ENCODE data around the gene IL31RA.
"Not testable (repeated sequence)": the region's sequence is repeated elsewhere in the genome, so short reads cannot be mapped to it uniquely, and the experiment has no call there.

Gene IL31RA

GRCh38 chr5:55927861-55928655 is 76.9 kb downstream of the IL31RA start:
- DNase-seq, result no peak

- no peak for DNase-seq
Measured at GRCh38 chr5:55929020-55929799, 78.1 kb downstream of the IL31RA start.

GRCh38 chr5:55932700-55933099 is 81.5 kb downstream of the IL31RA start:
- no peak for DNase-seq

GRCh38 chr5:55933377-55934114 is 82.4 kb downstream of the IL31RA start:
- DNase-seq, result no peak

- no peak for DNase-seq
Measured at GRCh38 chr5:55934115-55934613, 83.0 kb downstream of the IL31RA start.

GRCh38 chr5:55934720-55935119 is 83.6 kb downstream of the IL31RA start:
- DNase-seq, result no peak

- DNase-seq, result no peak
Measured at GRCh38 chr5:55935371-55935770, 84.2 kb downstream of the IL31RA start.

- DNase-seq, result peak; percentile 52
Measured at GRCh38 chr5:55936100-55936693, 85.0 kb downstream of the IL31RA start.

GRCh38 chr5:55937598-55937997 is 86.4 kb downstream of the IL31RA start:
- DNase-seq, result not testable (repeated sequence)

- not testable (repeated sequence) for DNase-seq
Measured at GRCh38 chr5:55941154-55941553, 90.0 kb downstream of the IL31RA start.

- DNase-seq, result no peak
Measured at GRCh38 chr5:55959208-55959607, 108.1 kb downstream of the IL31RA start.

GRCh38 chr5:55960779-55961178 is 109.6 kb downstream of the IL31RA start:
- no peak for DNase-seq

- DNase-seq, result no peak
Measured at GRCh38 chr5:55965525-55965924, 114.4 kb downstream of the IL31RA start.

GRCh38 chr5:55966284-55966683 is 115.1 kb downstream of the IL31RA start:
- DNase-seq, result no peak

- DNase-seq, result no peak
Measured at GRCh38 chr5:55969956-55970355, 118.8 kb downstream of the IL31RA start.
